ENCODE data around the gene PRDM16.

The PRDM16 gene

GRCh38 chr1:3340548-3341235 lies 271.7 kb downstream of the PRDM16 start:
- DNase-seq (ENCODE audit: insufficient read length, low spot score) (no peak), FAIRE-seq (no peak)
- TF ChIP-seq CTCF (IDR thresholded peaks at IDR 0.05; ENCODE audit: insufficient read depth, missing control alignments) = no peak

GRCh38 chr1:3341236-3341994 lies 272.4 kb downstream of the PRDM16 start:
- no peak for TF ChIP-seq CTCF (IDR thresholded peaks at IDR 0.05; ENCODE audit: insufficient read depth, missing control alignments)
- FAIRE-seq = no peak

GRCh38 chr1:3342960-3343359 lies 274.0 kb downstream of the PRDM16 start:
- no peak for TF ChIP-seq CTCF (IDR thresholded peaks at IDR 0.05; ENCODE audit: insufficient read depth, missing control alignments)
- FAIRE-seq = no peak
- no peak for DNase-seq (ENCODE audit: insufficient read length, low spot score)

More at GRCh38 chr1:3341236-3341994, 272.4 kb downstream of the PRDM16 start:
- DNase-seq (ENCODE audit: insufficient read length, low spot score) = no peak

- FAIRE-seq = no peak
- DNase-seq (ENCODE audit: insufficient read length, low spot score) = no peak
- no peak for TF ChIP-seq CTCF (IDR thresholded peaks at IDR 0.05; ENCODE audit: insufficient read depth, missing control alignments)
Observed at GRCh38 chr1:3344395-3344794, 275.4 kb downstream of the PRDM16 start.

- DNase-seq (ENCODE audit: insufficient read length, low spot score) (no peak), FAIRE-seq (no peak)
- no peak for TF ChIP-seq CTCF (IDR thresholded peaks at IDR 0.05; ENCODE audit: insufficient read depth, missing control alignments)
Observed at GRCh38 chr1:3345792-3346191, 276.8 kb downstream of the PRDM16 start.

GRCh38 chr1:3346478-3346877 lies 277.5 kb downstream of the PRDM16 start:
- TF ChIP-seq CTCF (IDR thresholded peaks at IDR 0.05; ENCODE audit: insufficient read depth, missing control alignments) = no peak
- no peak for DNase-seq (ENCODE audit: insufficient read length, low spot score)
- FAIRE-seq = no peak
